A549 (cell line): ENCODE results near the gene WASF2.

Experiments
- CTCF ChIP-seq: fragments of >200 bp; sonication (Bioruptor Twin); formaldehyde crosslinking; IDR thresholded peaks from 3 replicates; pipeline ENCODE4 v1.5.1; 2016
- ESRRA ChIP-seq: fragments of 150-350 bp; IDR thresholded peaks from 2 replicates; pipeline ENCODE4 v1.6.1; 2014; ENCODE audit warnings: mild to moderate bottlenecking, low read length, borderline replicate concordance
- JUN ChIP-seq, 2 experiments: fragments of >200 bp; sonication (Bioruptor Twin); formaldehyde crosslinking; IDR thresholded peaks; 2 replicates in 1 of 2; 3 replicates in 1 of 2; pipeline ENCODE4 v1.6.1; 2016 to 2017
- JUNB ChIP-seq: fragments of >200 bp; sonication (Bioruptor Twin); formaldehyde crosslinking; IDR thresholded peaks from 2 replicates; pipeline ENCODE4 v1.6.1; 2016
- KDM1A ChIP-seq: fragments of 200-600 bp; sonication (generic); IDR thresholded peaks from 2 replicates; pipeline ENCODE4 v1.6.1; 2016; ENCODE audit warnings: low read depth, mild to moderate bottlenecking
- MAX ChIP-seq: IDR thresholded peaks from 2 replicates; pipeline ENCODE4 v1.6.1; 2012
- PBX3 ChIP-seq: IDR thresholded peaks from 2 replicates; pipeline ENCODE4 v1.6.1; 2012
- POLR2A ChIP-seq: IDR thresholded peaks from 2 replicates; pipeline ENCODE4 v1.6.1; 2012; ENCODE audit warnings: mild to moderate bottlenecking, low read length
- RFX5 ChIP-seq: fragments of 450-650 bp; IDR thresholded peaks from 2 replicates; pipeline ENCODE4 v1.7.1; 2014; ENCODE audit warnings: antibody characterized with exemption, mild to moderate bottlenecking, moderate library complexity
- ZNF302 ChIP-seq: fragments of 250-450 bp; sonication (Bioruptor Pico); IDR thresholded peaks from 2 replicates; pipeline ENCODE4 v1.9.0; 2021; ENCODE audit warnings: inconsistent platforms, mild to moderate bottlenecking, moderate library complexity
- TF ChIP-seq, protein P1 (sequence below): fragments of >200 bp; sonication (Bioruptor Twin); formaldehyde crosslinking; IDR thresholded peaks from 2 replicates; pipeline ENCODE4 v1.6.1; 2016

DNA sequence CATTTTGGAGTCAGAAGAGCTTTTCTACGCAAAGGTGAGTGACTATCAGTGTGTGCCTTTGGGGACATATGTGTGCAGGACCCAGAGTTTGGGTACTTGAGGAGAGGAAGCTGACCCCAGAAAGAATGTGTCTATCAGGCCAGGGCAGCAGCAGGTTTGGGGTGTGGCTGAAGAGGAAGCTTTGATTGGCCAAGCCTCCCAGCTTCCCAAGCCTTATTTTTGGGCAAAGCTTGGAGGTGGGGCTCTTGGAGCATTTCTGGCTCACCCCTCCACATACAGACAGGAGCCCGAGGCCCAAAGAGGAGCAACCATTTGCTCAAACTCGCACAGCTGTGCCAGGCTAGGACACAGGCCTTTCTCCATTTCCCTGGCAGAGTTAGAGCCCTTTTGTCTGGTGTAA lies 92.9 kb downstream of the WASF2 start:
- TF ChIP-seq POLR2A: no peak
- no peak for TF ChIP-seq RFX5
- TF ChIP-seq CTCF: no peak
- TF ChIP-seq, protein P1, sequence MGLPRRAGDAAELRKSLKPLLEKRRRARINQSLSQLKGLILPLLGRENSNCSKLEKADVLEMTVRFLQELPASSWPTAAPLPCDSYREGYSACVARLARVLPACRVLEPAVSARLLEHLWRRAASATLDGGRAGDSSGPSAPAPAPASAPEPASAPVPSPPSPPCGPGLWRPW: no peak
- TF ChIP-seq ESRRA: no peak
- TF ChIP-seq MAX: no peak
- no peak for TF ChIP-seq ZNF302 (CRISPR knock-in tag)
- no peak for TF ChIP-seq JUN (IDR thresholded peaks at IDR 0.05)
- TF ChIP-seq PBX3: no peak
- no peak for TF ChIP-seq JUNB
- TF ChIP-seq KDM1A: no peak
